ENCODE results near the gene XYLT1.

Gene XYLT1

DNA sequence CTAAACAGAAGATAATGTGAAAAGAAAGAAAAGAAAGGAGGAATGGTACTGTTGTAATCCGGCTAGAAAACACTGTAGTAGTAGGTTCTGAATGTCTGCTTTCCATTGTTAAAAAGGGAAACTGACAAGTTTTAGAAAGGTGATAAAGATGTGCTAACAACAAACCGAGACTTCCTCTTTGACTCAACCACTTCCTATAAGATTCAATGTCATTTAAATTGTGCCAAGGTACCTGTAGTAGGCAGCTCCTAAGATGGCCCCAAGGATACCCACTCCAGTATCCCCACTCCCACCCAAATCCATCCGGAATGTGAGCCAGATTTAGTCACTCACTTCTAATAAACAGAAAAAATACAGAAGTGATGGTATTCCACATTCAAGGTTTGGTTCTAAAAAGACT is 31.2 kb downstream of the XYLT1 start:
- in situ Hi-C loops (cut with HindIII; ENCODE audit: low pct_ligation_motif_present, low pct_unique_long_range_greater_than_20kb, low sequenced_read_pairs): no loop called here
- no peak for DNase-seq

DNA sequence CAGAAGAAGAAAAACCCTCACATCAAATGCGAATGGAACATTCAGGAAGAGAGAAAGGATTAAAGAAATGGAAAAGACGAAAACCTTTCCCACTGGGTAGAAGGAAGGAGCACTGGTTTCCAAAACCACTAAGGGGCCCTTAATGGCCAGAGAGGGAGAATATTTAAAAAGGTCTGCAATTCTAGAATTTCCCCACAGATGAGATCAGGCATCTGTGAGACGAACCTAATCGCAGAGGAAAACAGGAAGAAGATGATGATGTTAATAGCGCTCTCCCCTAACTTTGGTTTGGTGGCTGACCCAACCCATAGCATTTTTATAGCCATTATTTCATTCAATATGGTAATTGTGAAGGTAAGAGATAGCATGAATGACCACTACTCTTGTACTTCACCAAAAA is 32.8 kb downstream of the XYLT1 start:
- in situ Hi-C loops (cut with HindIII; ENCODE audit: low pct_ligation_motif_present, low pct_unique_long_range_greater_than_20kb, low sequenced_read_pairs): no loop called here
- no peak for DNase-seq

DNA sequence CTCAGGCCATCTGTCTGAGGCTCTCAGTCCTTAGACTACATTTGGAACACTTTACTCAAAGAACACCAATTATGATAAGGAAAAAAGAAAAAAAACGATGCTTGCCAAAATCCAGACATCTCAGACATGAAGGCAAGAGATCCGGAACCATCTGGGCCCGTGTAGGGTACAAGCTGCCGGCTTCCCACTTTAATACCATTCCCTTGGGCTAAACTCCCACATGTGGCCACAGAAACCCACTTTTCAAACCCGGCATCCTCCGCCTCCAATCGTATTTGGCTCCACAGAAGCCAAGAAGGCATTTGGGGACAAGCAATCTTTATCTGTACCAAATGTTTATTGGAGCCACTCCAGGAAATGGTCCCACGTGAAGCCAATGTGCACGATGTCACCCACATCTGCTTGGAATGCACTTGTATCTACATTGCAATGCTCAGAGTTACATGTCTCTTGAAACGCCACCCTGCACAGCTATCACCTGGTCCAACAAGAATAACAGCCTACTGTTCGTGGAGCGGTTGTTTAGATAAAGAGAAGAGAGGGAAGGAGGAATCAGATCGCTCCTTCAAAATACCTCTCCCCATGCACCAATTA is 33.5 kb downstream of the XYLT1 start:
- no peak for DNase-seq
- in situ Hi-C loops (cut with HindIII; ENCODE audit: low pct_ligation_motif_present, low pct_unique_long_range_greater_than_20kb, low sequenced_read_pairs): no loop called here

DNA sequence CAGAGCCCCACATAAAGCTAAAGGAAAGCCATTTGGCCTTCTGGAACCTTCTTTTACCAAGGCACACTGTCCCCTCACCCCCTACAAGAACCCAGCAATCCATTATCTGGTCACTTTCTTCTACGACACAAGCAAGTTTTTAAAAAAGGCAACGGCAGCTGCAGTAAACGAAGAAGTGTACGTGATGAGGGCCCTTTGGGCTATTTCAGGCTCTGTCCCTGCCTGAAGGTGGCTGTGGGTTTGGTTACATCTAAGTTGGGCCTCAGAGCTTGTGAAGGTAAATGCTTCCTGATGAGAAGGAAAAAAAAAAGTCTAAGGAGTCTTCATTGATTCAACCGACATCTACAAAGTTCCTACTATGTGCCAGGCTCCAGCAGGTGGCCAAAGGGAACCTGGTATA is 35.4 kb downstream of the XYLT1 start:
- in situ Hi-C loops (cut with HindIII; ENCODE audit: low pct_ligation_motif_present, low pct_unique_long_range_greater_than_20kb, low sequenced_read_pairs): no loop called here
- no peak for DNase-seq

DNA sequence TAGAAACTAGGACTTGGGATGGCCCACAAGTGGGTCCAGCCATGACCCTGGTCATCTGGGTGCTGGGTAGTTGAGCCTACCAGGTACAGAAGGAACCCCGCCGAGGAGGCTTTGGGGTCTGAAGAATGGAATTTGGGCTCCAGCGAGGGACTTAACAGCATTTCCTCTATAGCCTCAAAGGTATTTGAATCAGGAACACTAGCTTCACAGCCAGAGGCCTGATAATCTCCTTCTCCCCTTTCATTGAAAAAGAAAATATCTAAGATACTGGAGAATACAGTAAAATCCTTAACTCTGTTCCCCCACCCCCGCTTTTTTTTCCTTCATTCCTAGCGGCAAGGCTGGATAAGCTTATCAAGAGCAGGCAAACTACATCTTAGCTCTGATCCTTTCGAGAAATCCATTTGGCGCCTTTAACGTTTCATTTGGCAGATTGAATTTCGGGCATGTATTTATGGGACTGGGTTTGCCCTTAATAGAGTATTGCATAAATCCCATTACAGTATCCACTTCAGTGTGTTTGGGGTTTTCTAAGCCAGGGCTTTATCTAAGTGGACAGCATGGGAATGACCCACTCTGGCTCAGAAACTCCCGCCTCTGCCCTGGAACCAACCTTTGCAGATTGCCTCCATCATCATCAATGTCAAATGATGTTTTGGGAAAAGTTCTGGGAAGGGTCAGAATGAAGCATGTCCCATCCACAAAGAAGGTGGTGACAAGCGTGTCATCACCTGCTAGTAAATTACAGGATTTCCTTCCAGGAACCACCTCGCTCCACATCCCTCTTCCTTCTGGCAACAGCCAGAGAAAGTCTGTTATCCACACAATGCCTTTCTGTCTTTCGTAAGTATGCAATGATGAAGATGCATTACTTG is 36.9 kb downstream of the XYLT1 start:
- in situ Hi-C loops (cut with HindIII; ENCODE audit: low pct_ligation_motif_present, low pct_unique_long_range_greater_than_20kb, low sequenced_read_pairs): no loop called here
- no peak for DNase-seq

DNA sequence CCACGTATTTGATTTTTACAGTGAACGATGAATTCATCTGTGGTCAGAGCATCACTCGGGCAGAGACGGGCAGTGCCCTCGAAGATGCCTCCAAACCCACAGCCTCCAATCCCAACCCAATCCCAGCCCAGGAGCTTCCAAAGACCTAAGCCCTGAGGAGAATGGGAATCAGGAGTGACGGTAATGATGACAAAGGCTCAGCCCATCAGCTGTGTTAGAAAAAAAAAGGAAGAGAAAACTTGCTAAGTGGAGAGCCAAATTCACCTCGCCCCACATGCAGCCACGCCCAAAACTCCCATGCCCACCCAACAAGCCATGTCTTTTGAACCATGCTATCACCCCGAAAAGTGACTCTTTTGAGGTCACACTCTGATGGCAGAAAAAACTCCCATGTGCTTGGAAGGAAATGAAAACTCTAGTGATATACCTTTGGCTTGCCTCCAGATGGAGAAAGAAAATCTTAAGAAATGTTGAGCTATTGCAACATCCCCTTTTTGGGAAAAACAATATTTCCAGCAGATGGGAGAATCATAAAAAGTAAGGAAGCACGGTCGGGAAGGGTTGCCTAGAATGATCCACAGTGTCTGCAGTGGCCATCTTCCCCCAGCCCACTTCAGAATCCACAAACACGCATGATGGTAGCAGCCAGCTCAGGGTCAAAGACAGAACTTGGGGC is 37.7 kb downstream of the XYLT1 start:
- in situ Hi-C loops (cut with HindIII; ENCODE audit: low pct_ligation_motif_present, low pct_unique_long_range_greater_than_20kb, low sequenced_read_pairs): no loop called here
- DNase-seq: no peak

DNA sequence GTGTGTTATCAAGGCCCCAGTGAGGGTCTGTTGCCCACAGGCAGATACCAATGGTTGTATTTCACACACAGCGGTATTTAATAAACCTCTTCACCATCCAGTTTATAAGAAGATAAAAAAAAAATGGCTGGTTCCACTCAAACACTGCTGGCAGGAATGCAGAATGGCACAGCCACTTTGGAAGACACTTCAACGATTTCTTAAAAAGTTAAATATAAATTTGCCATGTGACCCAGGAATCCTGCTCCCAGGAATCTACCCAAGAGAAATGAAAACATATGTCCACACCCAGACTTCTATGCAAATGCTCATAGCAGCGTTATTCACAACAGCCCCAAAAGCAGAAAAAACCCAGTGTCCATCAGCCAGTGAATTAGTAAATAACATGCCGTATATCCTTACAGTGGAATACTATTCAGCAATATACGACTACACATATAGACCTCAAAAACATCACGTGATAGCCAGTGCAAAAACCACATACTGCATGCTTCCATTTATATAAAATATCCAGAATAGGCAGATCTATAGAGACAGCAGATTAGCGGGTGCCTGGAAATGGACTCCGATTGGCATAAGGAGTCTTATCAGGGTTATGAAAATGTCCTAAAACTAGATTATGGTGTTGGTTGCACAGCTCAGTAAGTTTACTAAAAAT is 38.7 kb downstream of the XYLT1 start:
- DNase-seq: no peak
- in situ Hi-C loops (cut with HindIII; ENCODE audit: low pct_ligation_motif_present, low pct_unique_long_range_greater_than_20kb, low sequenced_read_pairs): no loop called here

DNA sequence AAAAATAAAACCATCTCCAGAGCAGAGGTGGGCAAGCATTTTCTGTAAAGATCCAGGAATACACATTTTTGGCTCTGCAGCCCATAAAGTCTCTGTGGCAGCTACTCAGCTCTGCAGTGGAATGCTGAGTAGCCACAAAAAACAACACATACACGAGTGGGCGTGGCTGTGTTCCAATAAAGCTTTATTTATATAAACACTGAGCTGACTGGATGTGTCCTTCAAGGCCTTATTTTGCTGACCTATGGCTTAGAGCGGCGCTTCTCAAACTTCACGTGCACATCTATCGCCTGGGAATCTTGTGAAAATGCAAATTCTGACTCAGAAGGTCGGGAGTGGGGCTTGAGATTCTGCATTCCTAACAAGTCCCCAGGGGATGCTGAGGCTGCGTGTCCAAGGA is 39.7 kb downstream of the XYLT1 start:
- in situ Hi-C loops (cut with HindIII; ENCODE audit: low pct_ligation_motif_present, low pct_unique_long_range_greater_than_20kb, low sequenced_read_pairs): no loop called here

DNA sequence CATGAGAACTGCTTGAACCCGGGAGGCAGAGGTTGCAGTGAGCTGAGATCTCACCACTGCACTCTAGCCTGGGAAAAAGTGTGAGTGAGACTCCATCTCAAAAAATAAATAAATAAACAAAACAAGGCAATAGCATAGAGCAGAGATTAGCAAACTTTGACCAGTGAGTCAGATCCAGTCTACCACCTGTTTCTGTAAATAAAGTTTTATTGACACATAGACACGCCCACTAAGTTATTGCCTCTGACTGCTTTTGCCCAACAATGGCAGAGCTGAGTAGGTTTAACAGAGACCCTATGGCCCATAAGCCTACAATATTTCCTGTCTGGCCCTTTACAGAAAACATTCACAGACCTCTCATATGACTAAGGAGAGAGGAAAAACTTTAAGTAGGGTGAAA is 44.3 kb downstream of the XYLT1 start:
- DNase-seq: no peak
- in situ Hi-C loops (cut with HindIII; ENCODE audit: low pct_ligation_motif_present, low pct_unique_long_range_greater_than_20kb, low sequenced_read_pairs): no loop called here

More for the DNA sequence above, 39.7 kb downstream of the XYLT1 start:
- DNase-seq: no peak

DNA sequence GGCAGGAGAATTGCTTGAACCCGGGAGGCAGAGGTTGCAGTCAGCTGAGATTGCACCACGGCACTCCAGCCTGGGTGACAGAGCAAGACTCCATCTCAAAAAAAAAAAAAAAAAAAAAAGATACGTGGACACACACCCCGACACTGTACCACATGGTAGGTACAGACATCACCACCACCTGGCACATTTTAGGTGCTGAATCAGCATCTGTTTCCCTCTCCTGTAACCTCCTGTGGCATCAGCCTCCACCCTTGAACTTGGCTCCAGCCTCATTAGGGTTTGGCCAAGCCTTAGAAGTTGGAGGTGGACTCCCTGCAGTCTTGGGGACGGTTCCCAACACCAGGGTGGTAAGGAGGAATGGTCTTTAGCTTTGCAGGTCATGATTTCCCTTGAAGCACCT is 46.0 kb downstream of the XYLT1 start:
- in situ Hi-C loops (cut with HindIII; ENCODE audit: low pct_ligation_motif_present, low pct_unique_long_range_greater_than_20kb, low sequenced_read_pairs): no loop called here
- DNase-seq: no peak

DNA sequence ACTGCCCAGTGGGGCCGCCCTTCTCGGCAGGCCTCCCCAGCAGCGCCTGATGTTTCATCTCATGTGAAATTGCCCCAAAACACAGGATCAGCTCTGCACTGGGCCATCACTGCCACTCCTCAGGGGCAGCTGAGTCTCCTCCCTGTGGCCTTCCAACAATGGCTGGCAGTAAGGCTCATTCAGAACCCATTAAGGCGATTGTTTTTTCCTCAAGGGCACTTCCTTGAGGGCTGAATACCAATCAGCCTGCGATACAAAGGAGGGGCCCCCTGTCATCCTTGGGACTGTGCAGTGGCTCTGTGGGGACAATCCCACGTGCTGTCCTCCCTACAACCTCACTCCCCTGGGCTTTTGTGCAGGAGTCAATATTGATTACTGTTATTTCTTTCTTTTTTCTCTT is 47.5 kb downstream of the XYLT1 start:
- in situ Hi-C loops (cut with HindIII; ENCODE audit: low pct_ligation_motif_present, low pct_unique_long_range_greater_than_20kb, low sequenced_read_pairs): no loop called here
- DNase-seq: no peak

DNA sequence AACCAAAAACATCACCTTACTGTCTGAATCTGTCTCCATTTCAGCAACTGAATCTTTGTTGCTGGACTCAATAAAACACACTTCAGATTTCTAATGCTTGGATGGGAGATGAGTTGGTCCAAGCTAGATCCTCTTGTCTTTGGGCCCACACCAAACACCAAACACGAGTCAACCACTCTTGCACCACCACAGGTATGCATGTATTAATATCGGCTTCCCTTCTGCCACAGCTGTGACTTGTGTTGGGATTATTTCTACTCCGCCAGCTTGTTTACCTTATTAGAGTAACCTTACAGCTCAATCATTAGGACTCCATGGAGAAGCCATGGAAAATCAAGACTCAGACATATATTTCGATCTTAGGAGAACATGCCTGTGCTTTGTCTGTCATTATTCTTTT is 49.9 kb downstream of the XYLT1 start:
- no peak for DNase-seq
- in situ Hi-C loops (cut with HindIII; ENCODE audit: low pct_ligation_motif_present, low pct_unique_long_range_greater_than_20kb, low sequenced_read_pairs): no loop called here

DNA sequence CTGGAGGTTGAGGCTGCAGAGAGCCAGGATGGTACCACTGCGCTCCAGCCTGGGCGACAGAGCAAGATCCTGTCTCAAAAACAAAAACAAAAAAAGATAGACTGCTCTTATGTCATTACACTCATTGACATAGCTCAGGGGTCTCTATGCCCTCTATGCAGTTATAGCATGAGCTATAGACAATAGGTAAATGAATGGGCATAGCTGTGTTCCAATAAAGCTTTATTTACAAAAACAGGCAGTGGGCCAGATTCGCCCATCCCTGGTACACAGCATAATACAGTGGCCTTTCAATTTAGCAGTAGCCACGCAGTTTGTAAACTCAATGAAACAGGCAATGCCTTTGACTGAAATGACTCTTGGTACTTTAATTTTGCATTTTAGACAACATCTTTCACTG is 51.5 kb downstream of the XYLT1 start:
- in situ Hi-C loops (cut with HindIII; ENCODE audit: low pct_ligation_motif_present, low pct_unique_long_range_greater_than_20kb, low sequenced_read_pairs): no loop called here
- no peak for DNase-seq

DNA sequence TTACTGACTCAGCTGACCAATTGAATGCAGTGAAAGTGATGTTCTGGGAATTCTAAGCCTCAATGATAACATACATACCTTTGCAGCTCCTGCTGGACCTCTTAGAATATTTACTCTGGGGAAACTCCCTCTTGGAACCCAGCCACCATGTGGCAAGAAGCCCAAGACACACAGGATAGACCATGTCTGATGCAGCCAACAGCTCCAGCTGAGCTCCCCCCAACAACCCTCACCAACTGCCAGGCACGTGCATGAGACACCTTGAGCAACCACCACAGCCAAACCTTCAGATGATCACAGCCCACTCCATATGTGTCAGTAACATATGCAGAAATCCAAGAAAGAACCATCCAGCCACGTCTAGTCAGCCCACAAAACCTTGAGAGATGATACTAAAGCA is 53.0 kb downstream of the XYLT1 start:
- DNase-seq: no peak
- in situ Hi-C loops (cut with HindIII; ENCODE audit: low pct_ligation_motif_present, low pct_unique_long_range_greater_than_20kb, low sequenced_read_pairs): no loop called here

DNA sequence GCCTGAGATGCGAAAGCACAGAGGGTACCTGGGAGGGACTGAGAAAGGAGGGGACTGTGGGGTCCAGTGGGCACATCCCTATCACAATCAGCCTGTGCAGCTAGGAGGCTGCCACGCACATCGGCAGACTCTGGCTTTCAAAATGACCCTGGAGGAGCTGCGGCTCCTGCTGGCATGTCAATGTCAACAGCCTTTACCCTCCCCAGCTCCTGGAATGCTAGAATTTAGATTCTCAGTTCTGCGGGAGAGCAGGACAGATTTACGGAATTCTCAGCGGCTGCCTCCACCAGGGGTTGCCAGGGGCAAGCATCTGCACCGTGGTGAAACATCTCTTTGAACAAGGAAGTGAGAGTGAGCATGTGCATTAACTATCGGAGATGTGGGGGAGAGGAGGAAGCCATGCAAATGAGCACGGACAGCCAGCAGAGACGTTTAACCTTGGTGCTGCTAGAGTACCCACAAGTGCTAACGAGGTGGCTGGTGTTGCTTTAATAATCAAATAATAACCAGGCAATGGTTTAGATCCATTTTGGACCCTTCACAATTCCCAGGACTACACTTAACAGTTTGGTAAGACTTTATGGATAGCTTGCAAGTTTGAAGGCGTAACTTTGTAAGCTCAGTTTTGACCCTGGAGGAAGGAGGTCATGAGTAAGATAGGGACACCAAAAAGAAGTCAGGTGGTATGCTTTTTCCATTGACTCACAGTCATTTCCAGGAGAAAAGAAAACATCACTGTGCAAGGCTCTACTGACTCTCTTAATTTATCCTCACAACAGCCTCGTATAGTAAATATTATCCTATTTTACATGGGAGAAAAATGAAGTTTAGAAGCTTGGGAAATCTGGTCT is 54.1 kb downstream of the XYLT1 start:
- DNase-seq: no peak

DNA sequence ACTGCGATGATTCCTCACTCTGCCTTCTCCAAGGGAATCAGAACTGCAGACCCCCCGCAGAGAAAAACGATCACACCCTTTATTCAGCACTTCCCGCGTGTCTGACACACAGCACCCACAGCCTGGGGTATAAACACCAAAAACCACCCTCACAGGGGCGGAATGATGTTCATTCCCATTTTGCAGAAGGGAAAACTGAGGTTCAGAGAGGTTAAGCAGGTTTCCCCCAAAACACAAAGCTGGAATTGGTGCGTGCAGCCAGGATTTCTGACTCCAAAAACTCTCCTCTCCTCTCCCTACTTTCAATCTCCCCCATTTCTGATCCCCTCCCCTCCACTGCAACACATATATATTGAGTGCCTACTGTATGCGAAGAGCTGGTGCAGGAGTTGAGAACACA is 55.8 kb downstream of the XYLT1 start:
- no peak for DNase-seq
- in situ Hi-C loops (cut with HindIII; ENCODE audit: low pct_ligation_motif_present, low pct_unique_long_range_greater_than_20kb, low sequenced_read_pairs): no loop called here

More for the DNA sequence above, 54.1 kb downstream of the XYLT1 start:
- in situ Hi-C loops (cut with HindIII; ENCODE audit: low pct_ligation_motif_present, low pct_unique_long_range_greater_than_20kb, low sequenced_read_pairs): no loop called here

DNA sequence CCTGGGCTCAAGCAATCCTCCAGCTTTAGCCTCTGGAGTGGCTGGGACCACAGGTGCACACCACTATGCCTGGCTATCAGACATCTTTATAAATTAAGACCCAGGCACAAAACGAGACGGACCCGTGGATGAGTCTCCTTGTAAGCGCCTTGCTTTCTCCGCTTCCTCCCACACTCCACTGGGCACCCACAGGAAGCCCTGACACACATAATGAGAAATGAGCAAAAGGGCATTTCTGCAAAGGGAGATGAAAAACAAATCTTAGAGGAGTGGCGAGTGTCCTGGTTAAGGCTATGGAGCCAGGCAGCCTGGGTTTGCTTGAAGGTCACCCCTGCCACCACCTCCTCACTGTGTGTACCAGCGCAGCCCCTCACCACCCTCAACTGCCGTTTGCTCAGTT is 56.3 kb downstream of the XYLT1 start:
- in situ Hi-C loops (cut with HindIII; ENCODE audit: low pct_ligation_motif_present, low pct_unique_long_range_greater_than_20kb, low sequenced_read_pairs): no loop called here
- no peak for DNase-seq

DNA sequence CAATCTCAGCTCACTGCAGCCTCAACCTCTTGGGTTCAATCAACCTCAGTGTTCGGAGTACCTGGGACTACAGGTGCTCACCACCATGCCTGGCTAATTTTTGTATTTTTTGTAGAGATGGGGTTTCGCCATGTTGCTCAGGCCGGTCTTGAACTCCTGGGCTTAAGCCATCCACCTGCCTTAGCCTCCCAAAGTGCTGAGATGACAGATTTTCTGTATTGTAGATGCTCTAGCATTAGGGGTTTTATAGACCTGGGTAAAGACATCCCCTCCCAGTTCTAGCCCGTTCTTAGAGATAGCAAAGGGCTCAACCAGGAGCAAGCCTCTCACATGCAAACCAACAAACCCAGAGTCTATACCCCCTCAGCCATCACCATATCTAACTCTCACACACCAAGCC is 57.3 kb downstream of the XYLT1 start:
- DNase-seq: no peak
- in situ Hi-C loops (cut with HindIII; ENCODE audit: low pct_ligation_motif_present, low pct_unique_long_range_greater_than_20kb, low sequenced_read_pairs): no loop called here
